ENCODE measurements around the gene MYRF.

The MYRF gene

GRCh38 chr11:61764606-61765260, 12.3 kb downstream of the MYRF start:
- TF ChIP-seq ZNF391 (tag by site-specific recombination; IDR thresholded peaks at IDR 0.05; ENCODE audit: borderline replicate concordance, low read depth) (no peak), ZNF585B (tag by site-specific recombination; IDR thresholded peaks at IDR 0.05) (no peak), PRDM1 (tag by site-specific recombination; IDR thresholded peaks at IDR 0.05) (no peak), SP2 (tag by site-specific recombination; IDR thresholded peaks at IDR 0.05) (peak; percentile 17; the same call in 1 of the 2 replicates), ZNF280C (tag by site-specific recombination; IDR thresholded peaks at IDR 0.05) (no peak)
- POLR2A ChIA-PET: interaction anchor here (1.1 kb wide), 1 partner anchor 26 kb away, joined by 5 read pairs; no protein-coding TSS in a partner anchor
- Histone ChIP-seq H3K4me3 (ENCODE audit: low read depth, low read length) (no peak overlapping the region), H3K27ac (ENCODE audit: extremely low read depth, low read depth, low read length) (no peak overlapping the region), H3K9me3 (ENCODE audit: control insufficient read depth, insufficient read depth, low read depth, low read length) (no peaks in the 10 kb centered on the region), H3K36me3 (ENCODE audit: control insufficient read depth in 2 of 2, insufficient read depth in 1 of 2, low read length in 2 of 2) (no peaks in the 10 kb centered on the region), H3K4me1 (ENCODE audit: control insufficient read depth, insufficient read depth, low read length) (no peaks in the 10 kb centered on the region)
- CTCF ChIA-PET: interaction anchor here (1.1 to 1.3 kb wide), 2 partner anchors 17 to 81 kb away, joined by 3 to 4 read pairs; no protein-coding TSS in a partner anchor

GRCh38 chr11:61765550-61766253, 13.3 kb downstream of the MYRF start:
- H3K9me3 ChIP-seq (ENCODE audit: control insufficient read depth, insufficient read depth, low read depth, low read length): no peaks in the 10 kb centered on the region
- ChIA-PET CTCF (interaction anchor here (1.2 to 1.5 kb wide), 2 partner anchors 11 to 14 kb away, joined by 3 to 6 read pairs; no protein-coding TSS in a partner anchor), POLR2A (interaction anchor here (1.1 kb wide), 1 partner anchor 25 kb away, joined by 5 read pairs; no protein-coding TSS in a partner anchor)
- no peaks in the 10 kb centered on the region for H3K4me1 ChIP-seq (ENCODE audit: control insufficient read depth, insufficient read depth, low read length)
- no peak for TF ChIP-seq OSR2 (tag by site-specific recombination; IDR thresholded peaks at IDR 0.05)
- no peak for TF ChIP-seq SETDB1 (IDR thresholded peaks at IDR 0.05; ENCODE audit: insufficient read length, low read length)
- TF ChIP-seq ZNF138 (tag by site-specific recombination; IDR thresholded peaks at IDR 0.05; ENCODE audit: borderline replicate concordance): no peak
- no peak for TF ChIP-seq ZNF768 (tag by site-specific recombination; IDR thresholded peaks at IDR 0.05)
- peak; percentile 55 for TF ChIP-seq GLIS2 (tag by site-specific recombination; IDR thresholded peaks at IDR 0.05)
- peak; percentile 61 for TF ChIP-seq ZIC2 (tag by site-specific recombination; IDR thresholded peaks at IDR 0.05)
- H3K36me3 ChIP-seq (ENCODE audit: control insufficient read depth in 2 of 2, insufficient read depth in 1 of 2, low read length in 2 of 2): no peaks in the 10 kb centered on the region
- no peak overlapping the region for H3K27ac ChIP-seq (ENCODE audit: extremely low read depth, low read depth, low read length)
- H3K4me3 ChIP-seq (ENCODE audit: low read depth, low read length): no peak overlapping the region

GRCh38 chr11:61766353-61766841, 14.0 kb downstream of the MYRF start:
- POLR2A ChIA-PET: no interaction called here
- CTCF ChIA-PET: interaction anchor here (0.6 to 1.5 kb wide), 7 partner anchors 12 to 342 kb away, joined by 3 to 6 read pairs (median 4); no protein-coding TSS in a partner anchor
- no peak overlapping the region for H3K27ac ChIP-seq (ENCODE audit: extremely low read depth, low read depth, low read length)

GRCh38 chr11:61768376-61769076, 16.1 kb downstream of the MYRF start:
- ChIA-PET POLR2A (no interaction called here), CTCF (no interaction called here)
- H3K9me3 ChIP-seq (ENCODE audit: control insufficient read depth, insufficient read depth, low read depth, low read length): no peaks in the 10 kb centered on the region
- H3K4me3 ChIP-seq (ENCODE audit: low read depth, low read length): no peak overlapping the region
- no peak overlapping the region for H3K27ac ChIP-seq (ENCODE audit: extremely low read depth, low read depth, low read length)
- H3K4me1 ChIP-seq (ENCODE audit: control insufficient read depth, insufficient read depth, low read length): no peaks in the 10 kb centered on the region
- TF ChIP-seq ZNF2 (tag by site-specific recombination; IDR thresholded peaks at IDR 0.05): no peak
- no peaks in the 10 kb centered on the region for H3K36me3 ChIP-seq (ENCODE audit: control insufficient read depth in 2 of 2, insufficient read depth in 1 of 2, low read length in 2 of 2)

More at GRCh38 chr11:61766353-61766841, 14.0 kb downstream of the MYRF start:
- no peak for TF ChIP-seq IKZF3 (tag by site-specific recombination; IDR thresholded peaks at IDR 0.05)
- no peak for TF ChIP-seq RBAK (tag by site-specific recombination; IDR thresholded peaks at IDR 0.05)
- TF ChIP-seq ZNF76 (tag by site-specific recombination; IDR thresholded peaks at IDR 0.05; ENCODE audit: borderline replicate concordance, low read depth): no peak
- peak; percentile 57 for TF ChIP-seq EGR2 (tag by site-specific recombination; IDR thresholded peaks at IDR 0.05; ENCODE audit: low read depth)
- TF ChIP-seq ZFHX2 (tag by site-specific recombination; conservative IDR thresholded peaks at IDR 0.05): 0 out of 2 replicates have a peak, but pooled peaks have one; percentile 1
- Histone ChIP-seq H3K36me3 (ENCODE audit: control insufficient read depth in 2 of 2, insufficient read depth in 1 of 2, low read length in 2 of 2) (no peaks in the 10 kb centered on the region), H3K9me3 (ENCODE audit: control insufficient read depth, insufficient read depth, low read depth, low read length) (no peaks in the 10 kb centered on the region), H3K4me3 (ENCODE audit: low read depth, low read length) (no peak overlapping the region), H3K4me1 (ENCODE audit: control insufficient read depth, insufficient read depth, low read length) (no peaks in the 10 kb centered on the region)
